Loucy (cell line): ENCODE data around the gene SIX4.

Experiments
- CTCF ChIP-seq: fragments of 200-600 bp; sonication (generic); conservative IDR thresholded peaks from 2 replicates; pipeline ENCODE4 v1.5.1; 2014; ENCODE audit warnings: mild to moderate bottlenecking, antibody characterized with exemption, low read length
- EZH2phosphoT487 ChIP-seq: fragments of 200-600 bp; IDR thresholded peaks from 2 replicates; pipeline ENCODE4 v1.6.1; 2018; ENCODE audit warnings: antibody characterized with exemption, mild to moderate bottlenecking, moderate library complexity, borderline replicate concordance

GRCh38 chr14:60760644-60761364 lies 36.7 kb upstream of the SIX4 start:
- TF ChIP-seq CTCF (no peak), EZH2phosphoT487 (no peak)
